GM12878 (cell line): ENCODE data around the gene CTBP1. TPM values are rescaled to one million over a fixed set of nuclear protein-coding genes. Genes with fewer than 3 reads are reported as not detected.

Experiments
- BMI1 ChIP-seq: fragments of 450-650 bp; IDR thresholded peaks from 2 replicates; pipeline ENCODE4 v1.6.1; 2016; ENCODE audit warnings: mild to moderate bottlenecking, moderate library complexity, borderline replicate concordance
- JUNB ChIP-seq: IDR thresholded peaks from 2 replicates; pipeline ENCODE4 v1.6.1; 2016; ENCODE audit warnings: antibody characterized with exemption, mild to moderate bottlenecking
- TCF3 ChIP-seq: IDR thresholded peaks from 2 replicates; pipeline ENCODE4 v1.6.1; 2012; ENCODE audit warnings: low read depth, mild to moderate bottlenecking, low read length, borderline replicate concordance; ENCODE audit not compliant: insufficient read depth
- polyA plus RNA-seq, 11 experiments: library from polyadenylated mRNA; depleted of rRNA in 4 of 11; unstranded in 6 of 11; stranded (reverse) in 5 of 11; fragments of >200 nt; fragmentation: Nextera tagmentation in 4 of 11; fragmentation: Illumina TruSeq in 1 of 11; extraction: Ambion mirVana in 4 of 11; extraction: Trizol in 1 of 11; gene quantifications; 1 replicate in 1 of 11; 2 replicates in 10 of 11; pipeline versions ENCODE4 v1.2.1 to v1.2.3, GENCODE V29; 2011 to 2016; ENCODE audit warnings: inconsistent platforms in 2 of 11, missing spikeins in 2 of 11, low read depth in 1 of 11
- total RNA-seq, 4 experiments: library from RNA; depleted of rRNA in 3 of 4; stranded (reverse); fragments of >200 nt in 3 of 4; fragmentation: Illumina TruSeq in 1 of 4; extraction: Trizol in 1 of 4; gene quantifications; 2 replicates each; pipeline versions ENCODE4 v1.2.1 to v1.2.3, GENCODE V29; 2013 to 2021
- TF ChIP-seq, protein P1 (sequence below): IDR thresholded peaks from 2 replicates; pipeline ENCODE4 v1.6.1; 2011; ENCODE audit warnings: borderline replicate concordance, low read depth, mild to moderate bottlenecking, moderate library complexity, low read length; ENCODE audit not compliant: insufficient read depth, poor library complexity, severe bottlenecking
- TF ChIP-seq, protein P2 (sequence below): IDR thresholded peaks from 2 replicates; pipeline ENCODE4 v1.6.1; 2012; ENCODE audit warnings: improper control_type of control experiment, low read depth, low read length; ENCODE audit not compliant: insufficient replicate concordance

CTBP1 gene
- total and polyA plus RNA-seq, 10 of the 15 experiments (the other 5 are each of a cell fraction or from before 2014, with no cell fraction given): 7.4 to 182 (median 63.1) TPM

DNA sequence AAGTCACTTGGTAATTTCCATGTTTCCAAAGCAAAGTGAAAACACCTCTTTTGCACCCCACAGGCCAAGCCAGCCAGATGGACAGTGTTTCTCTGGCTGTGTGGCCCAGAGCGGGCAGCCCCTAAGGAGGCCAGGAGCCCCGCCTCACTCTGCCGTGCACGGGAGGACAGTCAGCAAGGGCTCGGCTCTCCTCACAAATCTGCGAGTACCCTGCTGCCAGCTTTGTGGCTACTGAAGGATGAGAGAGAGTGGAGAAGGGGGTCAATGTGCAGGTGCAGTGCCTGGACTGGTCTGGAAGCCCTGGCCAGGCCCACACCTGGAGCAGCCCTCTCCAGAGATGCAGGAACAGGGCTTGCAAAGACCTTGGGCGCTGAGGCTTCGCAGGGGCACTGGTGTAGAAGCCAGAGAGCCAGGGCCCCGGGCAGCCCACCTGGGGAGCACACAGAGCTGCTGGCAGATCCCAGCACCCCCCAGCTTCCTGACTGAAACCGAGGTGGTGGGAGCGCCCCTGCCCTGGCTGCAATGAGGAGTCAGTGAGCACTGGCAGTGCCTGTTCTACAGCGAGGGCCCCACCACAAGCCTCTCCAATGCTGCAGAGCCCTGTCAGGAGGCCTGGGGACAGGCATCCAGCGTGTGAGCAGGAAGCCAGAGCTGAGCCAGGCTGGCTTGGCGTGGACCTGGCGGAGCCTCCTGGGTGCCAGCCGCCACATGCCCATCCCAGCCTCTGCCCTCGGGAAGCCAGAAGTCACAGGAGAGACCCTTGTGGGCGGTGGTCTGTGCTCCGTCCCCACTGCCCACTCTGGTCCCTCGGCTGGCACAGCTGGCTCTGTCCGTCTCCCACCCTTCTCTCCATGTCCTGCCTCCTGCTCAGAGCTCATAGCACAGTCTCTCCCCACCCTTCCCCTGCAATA lies 80.5 kb downstream of the CTBP1 start (continued):
- TF ChIP-seq, protein P1, sequence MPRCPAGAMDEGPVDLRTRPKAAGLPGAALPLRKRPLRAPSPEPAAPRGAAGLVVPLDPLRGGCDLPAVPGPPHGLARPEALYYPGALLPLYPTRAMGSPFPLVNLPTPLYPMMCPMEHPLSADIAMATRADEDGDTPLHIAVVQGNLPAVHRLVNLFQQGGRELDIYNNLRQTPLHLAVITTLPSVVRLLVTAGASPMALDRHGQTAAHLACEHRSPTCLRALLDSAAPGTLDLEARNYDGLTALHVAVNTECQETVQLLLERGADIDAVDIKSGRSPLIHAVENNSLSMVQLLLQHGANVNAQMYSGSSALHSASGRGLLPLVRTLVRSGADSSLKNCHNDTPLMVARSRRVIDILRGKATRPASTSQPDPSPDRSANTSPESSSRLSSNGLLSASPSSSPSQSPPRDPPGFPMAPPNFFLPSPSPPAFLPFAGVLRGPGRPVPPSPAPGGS: no peak
- TF ChIP-seq JUNB: no peak
- TF ChIP-seq, protein P2, sequence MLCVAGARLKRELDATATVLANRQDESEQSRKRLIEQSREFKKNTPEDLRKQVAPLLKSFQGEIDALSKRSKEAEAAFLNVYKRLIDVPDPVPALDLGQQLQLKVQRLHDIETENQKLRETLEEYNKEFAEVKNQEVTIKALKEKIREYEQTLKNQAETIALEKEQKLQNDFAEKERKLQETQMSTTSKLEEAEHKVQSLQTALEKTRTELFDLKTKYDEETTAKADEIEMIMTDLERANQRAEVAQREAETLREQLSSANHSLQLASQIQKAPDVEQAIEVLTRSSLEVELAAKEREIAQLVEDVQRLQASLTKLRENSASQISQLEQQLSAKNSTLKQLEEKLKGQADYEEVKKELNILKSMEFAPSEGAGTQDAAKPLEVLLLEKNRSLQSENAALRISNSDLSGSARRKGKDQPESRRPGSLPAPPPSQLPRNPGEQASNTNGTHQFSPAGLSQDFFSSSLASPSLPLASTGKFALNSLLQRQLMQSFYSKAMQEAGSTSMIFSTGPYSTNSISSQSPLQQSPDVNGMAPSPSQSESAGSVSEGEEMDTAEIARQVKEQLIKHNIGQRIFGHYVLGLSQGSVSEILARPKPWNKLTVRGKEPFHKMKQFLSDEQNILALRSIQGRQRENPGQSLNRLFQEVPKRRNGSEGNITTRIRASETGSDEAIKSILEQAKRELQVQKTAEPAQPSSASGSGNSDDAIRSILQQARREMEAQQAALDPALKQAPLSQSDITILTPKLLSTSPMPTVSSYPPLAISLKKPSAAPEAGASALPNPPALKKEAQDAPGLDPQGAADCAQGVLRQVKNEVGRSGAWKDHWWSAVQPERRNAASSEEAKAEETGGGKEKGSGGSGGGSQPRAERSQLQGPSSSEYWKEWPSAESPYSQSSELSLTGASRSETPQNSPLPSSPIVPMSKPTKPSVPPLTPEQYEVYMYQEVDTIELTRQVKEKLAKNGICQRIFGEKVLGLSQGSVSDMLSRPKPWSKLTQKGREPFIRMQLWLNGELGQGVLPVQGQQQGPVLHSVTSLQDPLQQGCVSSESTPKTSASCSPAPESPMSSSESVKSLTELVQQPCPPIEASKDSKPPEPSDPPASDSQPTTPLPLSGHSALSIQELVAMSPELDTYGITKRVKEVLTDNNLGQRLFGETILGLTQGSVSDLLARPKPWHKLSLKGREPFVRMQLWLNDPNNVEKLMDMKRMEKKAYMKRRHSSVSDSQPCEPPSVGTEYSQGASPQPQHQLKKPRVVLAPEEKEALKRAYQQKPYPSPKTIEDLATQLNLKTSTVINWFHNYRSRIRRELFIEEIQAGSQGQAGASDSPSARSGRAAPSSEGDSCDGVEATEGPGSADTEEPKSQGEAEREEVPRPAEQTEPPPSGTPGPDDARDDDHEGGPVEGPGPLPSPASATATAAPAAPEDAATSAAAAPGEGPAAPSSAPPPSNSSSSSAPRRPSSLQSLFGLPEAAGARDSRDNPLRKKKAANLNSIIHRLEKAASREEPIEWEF: no peak
- no peak for TF ChIP-seq BMI1
- no peak for TF ChIP-seq TCF3
